OCI-LY3 (cell line): ENCODE data around the gene MBD3L2.
"Not testable (repeated sequence)": the region's sequence is repeated elsewhere in the genome, so short reads cannot be mapped to it uniquely, and the experiment has no call there.

Source experiments
- CTCF ChIP-seq: fragments of 200-600, 300-600 bp; sonication (generic); IDR thresholded peaks from 2 replicates; pipeline ENCODE4 v1.5.1; 2014; ENCODE audit warnings: antibody characterized with exemption, low read length, low read depth
- EZH2phosphoT487 ChIP-seq: fragments of 200-600 bp; shearing (Covaris generic); IDR thresholded peaks from 2 replicates; pipeline ENCODE4 v1.6.1; 2018; ENCODE audit warnings: antibody characterized with exemption, mixed run types, low read depth

GRCh38 chr19:7058576-7058975 is 9.5 kb downstream of the MBD3L2 start, which contains the start of gene MBD3L3:
- TF ChIP-seq CTCF, EZH2phosphoT487: not testable (repeated sequence)
